A673 (cell line): ENCODE results near the gene ADGRL2.

Experiments used
- EZH2 ChIP-seq: fragments of 200-600 bp; sonication (generic); IDR thresholded peaks from 2 replicates; pipeline ENCODE4 v1.6.1; 2017; ENCODE audit warnings: borderline replicate concordance, low read depth, mild to moderate bottlenecking, mixed read lengths, antibody characterized with exemption, low read length; ENCODE audit not compliant: poor library complexity, severe bottlenecking
- TF ChIP-seq, protein P1 (sequence below): fragments of 300-800, 200-600 bp; sonication (generic); conservative IDR thresholded peaks from 2 replicates; pipeline ENCODE4 v1.5.1; 2017; ENCODE audit warnings: low read depth, mild to moderate bottlenecking, antibody characterized with exemption, low read length, moderate library complexity, mixed read lengths

DNA sequence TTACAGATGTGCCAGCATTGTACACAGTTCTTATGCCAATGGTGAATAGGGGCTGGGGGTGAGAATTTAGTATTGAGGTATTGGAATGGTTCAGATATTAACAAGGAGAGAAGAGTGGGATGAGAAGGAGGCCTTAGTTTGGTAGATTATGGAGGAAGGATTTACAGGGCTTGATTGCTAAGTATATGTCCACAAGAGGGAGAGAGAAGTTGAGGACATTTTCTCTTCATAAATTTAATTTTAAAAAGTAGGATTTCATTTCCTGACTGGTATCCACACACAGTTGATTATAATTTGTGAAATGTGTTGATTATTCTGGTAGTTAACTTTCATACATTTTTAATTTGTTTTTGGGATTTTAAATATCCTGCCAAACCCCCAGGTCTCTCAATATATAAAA, 213.0 kb downstream of the ADGRL2 start:
- TF ChIP-seq, protein P1, sequence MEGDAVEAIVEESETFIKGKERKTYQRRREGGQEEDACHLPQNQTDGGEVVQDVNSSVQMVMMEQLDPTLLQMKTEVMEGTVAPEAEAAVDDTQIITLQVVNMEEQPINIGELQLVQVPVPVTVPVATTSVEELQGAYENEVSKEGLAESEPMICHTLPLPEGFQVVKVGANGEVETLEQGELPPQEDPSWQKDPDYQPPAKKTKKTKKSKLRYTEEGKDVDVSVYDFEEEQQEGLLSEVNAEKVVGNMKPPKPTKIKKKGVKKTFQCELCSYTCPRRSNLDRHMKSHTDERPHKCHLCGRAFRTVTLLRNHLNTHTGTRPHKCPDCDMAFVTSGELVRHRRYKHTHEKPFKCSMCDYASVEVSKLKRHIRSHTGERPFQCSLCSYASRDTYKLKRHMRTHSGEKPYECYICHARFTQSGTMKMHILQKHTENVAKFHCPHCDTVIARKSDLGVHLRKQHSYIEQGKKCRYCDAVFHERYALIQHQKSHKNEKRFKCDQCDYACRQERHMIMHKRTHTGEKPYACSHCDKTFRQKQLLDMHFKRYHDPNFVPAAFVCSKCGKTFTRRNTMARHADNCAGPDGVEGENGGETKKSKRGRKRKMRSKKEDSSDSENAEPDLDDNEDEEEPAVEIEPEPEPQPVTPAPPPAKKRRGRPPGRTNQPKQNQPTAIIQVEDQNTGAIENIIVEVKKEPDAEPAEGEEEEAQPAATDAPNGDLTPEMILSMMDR: no peak
- no peak for TF ChIP-seq EZH2
